LHCN-M2 (cell line): ENCODE results near the gene HTR4. TPM values are rescaled to one million over a fixed set of nuclear protein-coding genes. Genes with fewer than 3 reads are reported as not detected.
"Not testable (repeated sequence)": the region's sequence is repeated elsewhere in the genome, so short reads cannot be mapped to it uniquely, and the experiment has no call there.

ENCODE experiments used
- DNase-seq: peaks from one replicate; pipeline ENCODE4 v3.0.0-alpha.2; 2012; ENCODE audit warnings: low read depth
- total RNA-seq: library from RNA; depleted of rRNA; stranded (reverse); fragments of >200 nt; gene quantifications from 2 replicates; pipeline ENCODE4 v1.2.3, GENCODE V29; 2014

Gene HTR4
- total RNA-seq, 1 experiment from 2014 or later, result not detected

DNA sequence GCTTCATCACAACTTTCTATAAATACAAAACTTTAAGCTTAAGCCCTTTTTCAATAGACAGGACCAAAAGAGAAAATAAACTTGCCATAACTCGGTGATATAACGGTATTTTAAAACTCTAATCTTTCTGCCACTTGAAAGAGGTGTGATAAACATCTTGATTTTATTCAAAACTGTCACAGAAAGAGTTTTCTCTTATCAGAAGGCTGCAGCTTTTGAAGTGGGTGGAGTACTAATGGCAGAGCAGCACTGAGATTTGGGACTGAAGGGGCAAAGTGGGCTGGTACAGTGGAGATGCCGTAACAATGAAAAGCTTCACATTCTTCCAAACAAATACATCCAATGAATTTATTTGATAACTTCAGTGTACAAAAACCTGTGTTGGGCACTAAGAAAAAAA lies 178.0 kb downstream of the HTR4 start:
- DNase-seq, result no peak

GRCh38 chr5:148474025-148474511 lies 180.3 kb downstream of the HTR4 start:
- DNase-seq, result peak; percentile 47

- DNase-seq, result peak; percentile 43
These were observed 182.9 kb downstream of the HTR4 start for GRCh38 chr5:148471379-148471778.

GRCh38 chr5:148469501-148469935 lies 184.8 kb downstream of the HTR4 start:
- peak; percentile 84 for DNase-seq

- DNase-seq, result not testable (repeated sequence)
These were observed 185.6 kb downstream of the HTR4 start for GRCh38 chr5:148468746-148469145.

- no peak for DNase-seq
These were observed 186.4 kb downstream of the HTR4 start for GRCh38 chr5:148467958-148468357.

- no peak for DNase-seq
These were observed 188.1 kb downstream of the HTR4 start for GRCh38 chr5:148466236-148466580.

DNA sequence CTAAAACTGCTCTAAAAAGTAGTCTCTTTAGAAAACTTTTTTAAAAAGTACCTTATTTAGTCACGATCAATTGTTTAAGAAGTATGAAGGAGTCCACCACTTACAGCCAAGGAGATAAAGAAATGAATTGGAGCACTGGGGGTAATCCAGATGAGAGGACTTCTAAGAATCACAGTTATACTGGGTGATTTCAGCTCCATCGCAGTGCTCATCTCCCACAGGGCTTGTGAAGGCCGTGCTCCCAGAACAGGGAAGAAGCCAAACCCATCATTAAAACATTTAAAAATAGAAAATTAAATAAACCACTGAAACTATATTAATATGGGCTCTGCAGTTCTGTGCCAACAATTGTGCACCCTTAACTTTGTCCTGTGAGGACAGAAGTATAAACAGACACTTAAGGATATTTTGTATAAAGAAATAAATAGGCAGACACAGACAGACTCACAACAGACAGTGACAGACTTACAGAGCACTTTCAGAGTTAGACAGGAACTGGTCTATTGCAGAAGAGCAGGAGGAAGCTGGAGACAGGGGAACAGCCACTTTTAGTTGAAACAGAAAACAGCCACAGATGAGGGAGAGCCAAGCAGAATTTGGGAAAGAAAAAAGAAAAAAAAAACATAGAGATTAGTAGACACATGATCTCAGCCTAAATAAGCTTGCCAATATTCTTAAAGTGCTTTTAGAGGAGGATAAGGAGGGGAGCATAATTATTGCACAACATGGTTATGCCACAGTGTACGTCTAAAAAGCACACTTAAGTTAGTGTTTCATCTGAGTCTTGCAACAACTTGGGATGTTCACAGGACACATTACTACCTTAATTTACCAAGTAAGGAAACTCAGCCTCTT lies 188.7 kb downstream of the HTR4 start:
- DNase-seq, result no peak

DNA sequence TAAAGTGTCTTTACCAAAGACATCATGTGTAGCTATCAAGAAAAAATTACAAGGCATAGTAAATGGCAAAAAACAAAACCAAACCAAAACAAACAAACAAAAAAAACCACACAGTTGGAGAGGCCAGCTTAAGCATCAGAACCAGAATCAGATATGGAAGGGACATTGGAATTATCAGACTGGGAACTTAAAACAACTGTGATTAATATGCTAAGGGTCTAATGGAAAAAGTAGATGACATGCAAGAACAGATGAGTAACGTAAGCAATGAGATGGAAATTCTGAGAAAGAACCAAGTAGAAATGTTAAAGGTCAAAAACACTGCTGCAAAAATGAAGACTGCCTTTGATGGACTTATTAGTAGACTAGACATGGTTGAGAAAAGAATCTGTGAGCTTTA lies 194.7 kb downstream of the HTR4 start:
- no peak for DNase-seq

DNA sequence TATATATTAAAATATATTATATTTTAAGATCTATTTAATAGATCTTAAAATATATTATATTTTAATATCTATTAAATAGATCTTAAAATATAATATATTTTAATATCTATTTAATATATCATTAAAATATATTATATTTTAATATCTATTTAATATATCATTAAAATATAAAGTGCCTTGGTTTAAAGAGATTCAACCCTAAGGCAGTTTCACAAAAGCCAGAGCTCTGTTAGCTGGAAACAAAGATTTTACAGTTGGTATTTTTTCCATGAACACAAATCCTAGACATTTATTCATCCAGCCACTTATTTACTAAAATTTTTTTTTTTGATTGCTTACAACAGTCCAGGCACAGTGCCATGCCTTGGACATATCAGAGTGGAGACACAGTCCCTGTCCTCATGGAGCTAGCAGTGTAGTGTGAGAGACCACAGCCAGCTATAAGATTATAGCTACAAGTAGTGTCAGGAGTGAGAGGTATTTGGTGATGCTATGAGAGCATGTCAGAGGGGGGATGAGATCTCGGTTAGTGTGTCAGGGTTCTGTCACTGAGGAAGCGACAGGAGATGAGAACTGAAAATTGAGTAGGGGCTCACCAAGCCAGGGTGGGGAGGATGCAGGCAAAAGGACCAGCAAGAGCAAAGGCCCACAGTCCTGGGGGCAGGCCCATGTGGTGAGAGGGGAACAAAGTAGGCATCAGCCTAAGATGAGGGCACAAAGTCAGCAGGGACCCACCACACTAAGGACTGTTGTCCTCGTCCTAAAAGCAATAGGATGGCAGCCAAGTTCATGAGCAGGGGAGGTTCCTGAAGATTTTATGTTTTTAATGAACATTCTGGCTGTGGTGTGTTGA lies 196.1 kb downstream of the HTR4 start:
- DNase-seq, result no peak

DNA sequence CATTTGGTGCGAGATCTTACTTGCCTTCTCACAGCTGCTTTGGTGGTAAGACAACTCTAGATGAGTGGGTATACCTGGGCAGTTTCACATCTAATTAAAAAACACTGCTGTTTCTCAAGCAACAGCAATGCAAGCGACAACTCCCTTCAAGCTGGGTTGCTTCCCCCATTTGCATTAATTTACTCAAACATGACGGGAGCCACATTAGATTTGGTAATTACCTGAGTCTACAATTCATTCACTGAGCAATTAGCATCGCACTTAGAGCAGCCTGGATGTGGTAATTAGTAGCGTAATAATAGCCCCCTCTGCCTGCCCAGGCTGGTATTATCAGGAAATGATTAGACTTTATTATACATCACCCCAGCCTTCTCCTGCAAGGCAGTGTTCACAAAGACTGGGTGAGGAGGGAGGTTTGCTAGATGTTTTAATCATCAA lies 197.1 kb downstream of the HTR4 start:
- DNase-seq, result no peak

DNA sequence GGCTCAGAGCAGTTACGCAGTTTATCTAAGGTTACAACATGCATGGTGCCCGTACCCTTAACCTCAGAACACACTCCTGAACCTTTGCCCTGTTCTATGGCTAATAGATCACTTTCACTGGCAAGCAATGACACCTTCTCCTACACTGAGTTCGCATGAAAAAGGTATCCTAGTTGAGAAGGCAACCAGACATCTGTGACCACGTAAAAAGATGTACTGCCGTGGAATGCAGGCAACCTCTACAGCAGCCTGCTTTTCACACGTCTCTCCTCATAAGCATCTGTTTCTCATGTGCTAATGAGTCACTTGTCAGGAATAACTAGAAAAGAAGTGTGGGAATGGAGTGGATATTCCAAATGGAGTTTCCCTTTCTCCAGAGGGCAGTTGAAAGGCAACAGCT lies 199.1 kb downstream of the HTR4 start:
- peak; percentile 68 for DNase-seq

DNA sequence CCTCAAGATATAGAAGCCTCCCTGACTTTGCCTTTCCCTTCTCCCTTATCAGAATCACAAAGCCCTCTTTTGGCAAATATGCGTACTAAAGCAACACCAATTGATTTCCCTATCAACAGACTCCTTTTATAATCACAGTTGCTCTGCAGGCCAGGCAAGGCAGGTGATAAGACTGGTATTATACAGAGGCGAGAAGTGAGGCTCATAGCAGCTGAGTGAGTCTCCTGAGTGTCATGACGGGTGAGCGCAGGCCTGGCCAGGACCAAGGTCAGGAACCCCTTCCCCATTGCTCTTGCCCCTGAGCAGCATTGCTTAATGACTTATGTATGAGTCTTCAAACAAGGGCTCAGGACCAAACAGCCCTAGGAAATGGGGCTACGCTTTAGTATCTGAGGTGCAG lies 199.8 kb downstream of the HTR4 start:
- no peak for DNase-seq

DNA sequence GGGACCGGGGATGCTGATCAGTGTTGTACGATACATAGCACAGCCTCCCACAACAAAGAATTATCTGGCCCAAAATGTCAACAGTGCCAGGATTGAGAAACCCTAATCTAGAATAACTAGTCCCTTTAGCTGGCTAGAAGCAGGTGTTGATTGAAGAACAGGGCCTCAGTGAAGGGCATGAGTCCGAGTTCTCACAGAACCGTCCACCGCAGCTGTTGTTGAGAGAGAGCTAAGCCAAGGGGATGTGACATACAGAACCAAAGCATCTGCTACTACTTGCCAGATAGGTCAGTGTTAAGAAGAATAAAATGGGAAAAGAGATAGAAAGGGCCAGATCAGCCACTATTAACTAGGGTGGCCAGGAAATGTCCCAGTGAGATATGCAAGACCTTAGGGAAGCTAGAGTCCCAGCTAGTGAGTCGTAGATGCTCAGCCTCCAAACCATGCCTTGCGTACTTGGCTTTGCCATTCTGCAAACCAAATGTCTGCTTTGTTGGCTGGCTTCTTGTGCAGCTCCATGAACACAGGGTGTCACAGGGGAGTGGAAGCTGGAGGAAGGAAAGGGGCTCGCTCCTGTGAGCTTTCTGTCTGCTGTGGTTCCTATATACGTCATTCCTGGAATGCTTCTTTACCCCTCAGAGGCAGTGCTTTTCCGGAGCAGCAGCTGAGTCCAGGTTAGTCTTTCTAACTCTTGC lies 201.7 kb downstream of the HTR4 start:
- DNase-seq, result peak; percentile 46

- no peak for DNase-seq
These were observed 207.7 kb downstream of the HTR4 start for GRCh38 chr5:148446611-148447010.

DNA sequence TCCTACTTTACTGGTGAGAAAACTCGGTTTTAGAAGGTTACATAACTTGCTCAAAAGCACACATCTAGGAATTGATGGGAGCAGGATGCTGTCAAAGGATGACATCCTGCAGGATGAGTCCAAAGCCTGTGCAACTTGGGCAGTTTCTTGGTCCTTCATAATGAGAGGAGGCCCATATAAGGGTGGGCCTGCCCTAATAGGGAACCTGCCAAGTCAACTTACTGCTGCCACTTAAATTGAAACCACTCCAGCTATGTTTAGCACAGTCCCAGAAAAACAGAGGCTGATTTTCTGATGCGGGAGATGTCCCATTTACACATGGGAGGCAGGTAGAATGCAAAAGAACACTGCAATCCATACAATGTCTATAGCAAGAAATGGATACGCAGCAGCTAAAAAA lies 208.7 kb downstream of the HTR4 start:
- no peak for DNase-seq

DNA sequence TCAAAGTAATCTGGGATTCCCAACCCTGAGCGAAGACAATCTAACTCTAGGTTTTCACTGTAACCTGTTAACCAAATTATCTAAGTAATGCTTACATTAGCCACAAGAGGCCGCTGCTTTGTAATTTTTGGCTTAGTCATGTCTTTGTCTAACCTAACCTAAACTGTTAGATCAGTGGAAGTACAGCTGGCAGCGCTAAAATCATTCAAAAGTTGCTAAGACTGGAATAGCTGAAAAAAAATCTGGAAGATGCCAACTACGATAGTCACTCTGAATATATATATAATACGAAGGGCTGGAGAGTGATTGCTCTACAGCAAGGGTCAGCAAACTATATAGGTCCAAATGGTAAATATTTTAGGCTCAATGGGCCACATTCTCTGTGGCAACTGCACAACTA lies 210.3 kb downstream of the HTR4 start:
- peak; percentile 71 for DNase-seq

- DNase-seq, result no peak
These were observed 211.1 kb downstream of the HTR4 start for GRCh38 chr5:148443241-148443640.

DNA sequence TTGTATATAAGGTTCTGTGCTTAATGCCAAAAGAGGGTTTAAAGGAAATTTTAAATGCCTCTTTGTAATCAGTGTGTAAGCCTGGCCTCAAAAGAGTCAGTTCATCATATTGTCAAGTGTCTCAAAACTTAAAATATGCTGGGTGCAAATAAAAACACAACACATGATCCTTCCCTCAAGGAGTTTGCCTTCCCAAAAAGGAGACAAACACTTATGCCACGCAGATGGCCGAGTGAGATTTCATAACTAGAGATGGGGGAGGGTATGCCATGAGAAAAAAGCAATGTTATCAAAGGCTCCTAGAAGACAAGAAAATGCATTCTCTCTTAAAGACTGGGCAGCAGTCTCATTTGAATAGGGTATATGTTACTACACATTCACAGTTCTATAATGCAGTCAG lies 215.4 kb downstream of the HTR4 start:
- no peak for DNase-seq

- DNase-seq, result no peak
These were observed 217.1 kb downstream of the HTR4 start for GRCh38 chr5:148437249-148437648.

- DNase-seq, result no peak
These were observed 218.3 kb downstream of the HTR4 start for GRCh38 chr5:148436029-148436428.

DNA sequence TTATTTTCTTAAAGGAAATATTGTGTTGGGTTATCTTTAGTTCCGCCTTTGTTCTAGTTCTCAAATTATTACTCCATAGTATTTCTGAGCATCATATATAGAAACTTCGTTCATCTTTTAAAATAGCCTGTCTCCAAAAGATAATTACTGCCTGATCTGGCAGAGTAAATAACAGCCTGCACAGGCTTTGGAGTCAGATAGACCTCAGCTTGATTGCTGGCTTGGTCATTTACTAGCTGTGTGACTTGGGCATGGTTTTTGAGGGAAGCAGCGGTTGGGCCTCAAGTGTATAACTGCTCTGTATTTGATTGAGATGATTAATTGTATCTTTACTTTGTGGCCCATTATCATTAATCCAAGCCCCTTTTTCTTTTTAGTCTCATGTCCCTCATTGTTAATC lies 220.5 kb downstream of the HTR4 start:
- DNase-seq, result no peak
